Measurements from ENCODE around the gene CASP1.

- TF ChIP-seq CTCF (IDR thresholded peaks at IDR 0.05; ENCODE audit: low read depth, low read length, poor library complexity, severe bottlenecking) (no peak), EZH2phosphoT487 (IDR thresholded peaks at IDR 0.05; ENCODE audit: borderline replicate concordance, low read length) (no peak)
Measured at GRCh38 chr11:105045676-105046296, 10.8 kb upstream of the CASP1 start.

All from DOHH2 (cell line).